22Rv1 (cell line): ENCODE measurements around the gene ADCK1.

ENCODE experiments used
- CTCF ChIP-seq: fragments of 450-650 bp; IDR thresholded peaks from 2 replicates; pipeline ENCODE4 v1.5.1; 2017; ENCODE audit warnings: mild to moderate bottlenecking
- ZFX ChIP-seq: fragments of 450-650 bp; IDR thresholded peaks from 2 replicates; pipeline ENCODE4 v1.6.1; 2017; ENCODE audit warnings: antibody characterized with exemption, borderline replicate concordance

- TF ChIP-seq CTCF (no peak), ZFX (no peak)
These were observed 67.0 kb downstream of the ADCK1 start for GRCh38 chr14:77866932-77867331.
